MM.1S (cell line): ENCODE results near the gene ACAP1.

Experiments
- EZH2 ChIP-seq: fragments of 300-600 bp; sonication (generic); optimal IDR thresholded peaks from 2 replicates; pipeline ENCODE3; 2017; ENCODE audit warnings: low read depth, mild to moderate bottlenecking, antibody characterized with exemption, low read length, mixed read lengths
- EZH2phosphoT487 ChIP-seq: fragments of 300-600 bp; sonication (generic); IDR thresholded peaks from 2 replicates; pipeline ENCODE4 v1.6.1; 2018; ENCODE audit warnings: antibody characterized with exemption, low read length
- TF ChIP-seq, protein P1 (sequence below): fragments of 300-600 bp; sonication (generic); IDR thresholded peaks from 2 replicates; pipeline ENCODE4 v1.5.1; 2016; ENCODE audit warnings: antibody characterized with exemption, low read length, mixed read lengths

DNA sequence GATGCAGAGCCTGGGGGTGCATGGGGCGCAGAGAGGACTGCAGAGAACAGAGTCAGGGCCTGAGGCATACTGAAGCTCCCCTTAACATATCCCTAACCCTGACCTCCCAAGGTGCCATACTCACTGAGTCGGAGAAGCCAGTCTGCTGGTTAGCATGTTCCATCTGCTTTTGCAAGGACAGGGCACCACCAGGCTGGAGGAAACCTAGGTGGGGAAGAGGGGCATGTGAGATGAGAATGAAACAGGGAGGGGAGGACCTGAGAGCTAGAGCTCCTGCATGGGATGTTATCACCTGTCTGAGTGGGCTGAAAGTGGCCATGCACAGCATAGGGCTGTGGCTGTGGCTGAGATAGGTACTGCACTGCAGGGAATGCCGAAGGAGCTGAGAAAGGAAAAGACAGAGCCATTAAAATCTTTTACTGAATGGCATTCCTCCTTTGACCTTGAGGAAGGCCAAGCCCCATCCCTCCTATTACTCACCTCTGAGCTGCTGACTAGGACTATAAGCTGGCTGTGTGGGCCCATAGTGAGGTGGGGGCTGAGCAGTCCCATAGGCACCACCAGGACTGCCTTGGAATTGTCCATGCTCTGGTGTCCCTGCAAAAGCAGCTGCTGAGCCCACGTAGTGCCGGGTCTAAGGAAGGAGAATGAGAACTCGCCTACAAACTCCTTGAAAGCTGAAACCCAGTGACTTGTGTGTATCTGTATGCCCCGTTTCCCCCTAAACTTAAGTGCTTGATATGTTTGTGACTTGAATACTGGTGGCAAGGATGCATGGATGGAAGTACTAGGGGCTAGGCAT is 23.0 kb upstream of the ACAP1 start:
- TF ChIP-seq, protein P1, sequence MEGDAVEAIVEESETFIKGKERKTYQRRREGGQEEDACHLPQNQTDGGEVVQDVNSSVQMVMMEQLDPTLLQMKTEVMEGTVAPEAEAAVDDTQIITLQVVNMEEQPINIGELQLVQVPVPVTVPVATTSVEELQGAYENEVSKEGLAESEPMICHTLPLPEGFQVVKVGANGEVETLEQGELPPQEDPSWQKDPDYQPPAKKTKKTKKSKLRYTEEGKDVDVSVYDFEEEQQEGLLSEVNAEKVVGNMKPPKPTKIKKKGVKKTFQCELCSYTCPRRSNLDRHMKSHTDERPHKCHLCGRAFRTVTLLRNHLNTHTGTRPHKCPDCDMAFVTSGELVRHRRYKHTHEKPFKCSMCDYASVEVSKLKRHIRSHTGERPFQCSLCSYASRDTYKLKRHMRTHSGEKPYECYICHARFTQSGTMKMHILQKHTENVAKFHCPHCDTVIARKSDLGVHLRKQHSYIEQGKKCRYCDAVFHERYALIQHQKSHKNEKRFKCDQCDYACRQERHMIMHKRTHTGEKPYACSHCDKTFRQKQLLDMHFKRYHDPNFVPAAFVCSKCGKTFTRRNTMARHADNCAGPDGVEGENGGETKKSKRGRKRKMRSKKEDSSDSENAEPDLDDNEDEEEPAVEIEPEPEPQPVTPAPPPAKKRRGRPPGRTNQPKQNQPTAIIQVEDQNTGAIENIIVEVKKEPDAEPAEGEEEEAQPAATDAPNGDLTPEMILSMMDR, result peak; percentile 32
- TF ChIP-seq EZH2 (no peak), EZH2phosphoT487 (no peak)
